Erythroblast (primary cell): Measurements from ENCODE around the gene FILIP1L.

Experiments used
- GATA1 ChIP-seq: IDR thresholded peaks from 2 replicates; pipeline ENCODE4 v1.6.1; 2011; ENCODE audit warnings: low read depth, mild to moderate bottlenecking, control low read depth, low read length, moderate library complexity
- POLR2A ChIP-seq: IDR thresholded peaks from 2 replicates; pipeline ENCODE4 v1.6.1; 2011; ENCODE audit warnings: mild to moderate bottlenecking, low read length

DNA sequence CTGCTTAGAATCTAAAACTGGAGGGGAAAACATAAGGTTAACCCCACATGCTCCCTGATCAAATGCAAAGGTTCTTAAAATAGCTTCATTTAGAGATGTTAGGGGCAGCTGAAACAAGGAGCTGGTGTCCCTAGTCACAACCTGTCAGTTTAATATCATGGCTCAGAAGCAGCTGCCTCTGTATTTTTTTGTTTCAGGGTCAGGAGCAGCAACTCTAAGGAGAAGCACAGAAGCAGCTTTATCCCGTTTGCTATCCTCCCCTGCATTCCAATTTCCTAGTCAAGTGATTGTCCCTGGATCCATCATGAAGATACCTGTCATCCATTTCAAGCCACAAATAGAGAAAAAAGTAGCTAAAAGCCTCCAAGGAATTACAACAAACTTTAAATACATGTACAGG, 4.1 kb downstream of the FILIP1L start:
- TF ChIP-seq POLR2A = no peak
- no peak for TF ChIP-seq GATA1
